HFF-Myc (cell line): ENCODE data around the gene AGXT.
A peak's percentile ranks its signal among the peaks of the same experiment; 100 is the strongest.

ENCODE experiments used
- DNase-seq: peaks from one replicate; pipeline ENCODE4 v3.0.0-alpha.2; 2011; ENCODE audit warnings: low read depth; ENCODE audit errors: extremely low read depth
- H3K4me3 ChIP-seq: replicated peaks from 2 replicates; pipeline ENCODE4 v1.5.1; 2011; ENCODE audit warnings: low read depth, mild to moderate bottlenecking, control low read depth, low read length
- CTCF ChIP-seq: IDR thresholded peaks from 2 replicates; pipeline ENCODE4 v1.5.1; 2012; ENCODE audit warnings: mild to moderate bottlenecking, low read depth, low read length, control low read depth; ENCODE audit errors: missing control alignments

The AGXT gene

GRCh38 chr2:240921311-240921994 is 52.8 kb downstream of the AGXT start:
- DNase-seq: peak; percentile 66
- no peak for TF ChIP-seq CTCF
- H3K4me3 ChIP-seq: no peak overlapping the region

GRCh38 chr2:240921995-240922244 is 53.3 kb downstream of the AGXT start:
- no peak for DNase-seq
- TF ChIP-seq CTCF: no peak
- H3K4me3 ChIP-seq: no peak overlapping the region

- no peak for DNase-seq
Measured at GRCh38 chr2:240922245-240922981, 53.8 kb downstream of the AGXT start.

GRCh38 chr2:240922982-240923537 is 54.4 kb downstream of the AGXT start:
- H3K4me3 ChIP-seq: no peak overlapping the region
- TF ChIP-seq CTCF: no peak
- DNase-seq: no peak

More at GRCh38 chr2:240922245-240922981, 53.8 kb downstream of the AGXT start:
- TF ChIP-seq CTCF: no peak
- no peak overlapping the region for H3K4me3 ChIP-seq

GRCh38 chr2:240925191-240925567 is 56.6 kb downstream of the AGXT start:
- no peak for TF ChIP-seq CTCF
- no peak for DNase-seq
- H3K4me3 ChIP-seq: no peak overlapping the region

- DNase-seq: no peak
- TF ChIP-seq CTCF: no peak
- H3K4me3 ChIP-seq: no peak overlapping the region
Measured at GRCh38 chr2:240925568-240926515, 57.2 kb downstream of the AGXT start.
